Stimulated activated naive CD8-positive, alpha-beta T cell treated with anti-CD3 and anti-CD28 coated beads, Interleukin-15, Interleukin-2, amounts not matched to agents 100 ng/mL and 50 ng/mL, for 24 hours (primary cell): ENCODE measurements around the gene XRCC3.
A peak's percentile ranks its signal among the peaks of the same experiment; 100 is the strongest.
"Not testable (repeated sequence)": the region's sequence is repeated elsewhere in the genome, so short reads cannot be mapped to it uniquely, and the experiment has no call there.

ENCODE experiments used
- H3K27ac Mint-ChIP-seq: one replicate; pipeline ENCODE4 v1.8.0; 2021; ENCODE audit warnings: mild to moderate bottlenecking, mixed read lengths
- H3K27me3 Mint-ChIP-seq: one replicate; pipeline ENCODE4 v1.8.0; 2021; ENCODE audit warnings: mixed read lengths
- H3K36me3 Mint-ChIP-seq: one replicate; pipeline ENCODE4 v1.8.0; 2021; ENCODE audit warnings: low read depth, mixed read lengths
- H3K4me1 Mint-ChIP-seq: one replicate; pipeline ENCODE4 v1.8.0; 2021; ENCODE audit warnings: low read depth, mixed read lengths
- H3K4me3 Mint-ChIP-seq: one replicate; pipeline ENCODE4 v1.8.0; 2021; ENCODE audit warnings: mild to moderate bottlenecking, mixed read lengths
- H3K9me3 Mint-ChIP-seq: one replicate; pipeline ENCODE4 v1.8.0; 2021; ENCODE audit warnings: mixed read lengths

The XRCC3 gene

GRCh38 chr14:103663506-103663905 lies 51.7 kb downstream of the XRCC3 start:
- Mint-ChIP-seq H3K9me3 (no peaks in the 10 kb centered on the region), H3K36me3 (peaks cover 34% of the 10 kb centered on the region), H3K27ac (no peak overlapping the region), H3K4me3 (no peak overlapping the region), H3K27me3 (no peaks in the 10 kb centered on the region), H3K4me1 (peaks cover 3% of the 10 kb centered on the region)

- Mint-ChIP-seq H3K9me3 (no peaks in the 10 kb centered on the region), H3K4me3 (no peak overlapping the region)
Measured at GRCh38 chr14:103662591-103662990, 52.7 kb downstream of the XRCC3 start.

GRCh38 chr14:103662029-103662428 lies 53.2 kb downstream of the XRCC3 start:
- no peaks in the 10 kb centered on the region for H3K9me3 Mint-ChIP-seq
- H3K36me3 Mint-ChIP-seq: peaks cover 40% of the 10 kb centered on the region
- H3K4me1 Mint-ChIP-seq: peaks cover 3% of the 10 kb centered on the region
- no peak overlapping the region for H3K4me3 Mint-ChIP-seq
- no peak overlapping the region for H3K27ac Mint-ChIP-seq
- H3K27me3 Mint-ChIP-seq: no peaks in the 10 kb centered on the region

More at GRCh38 chr14:103662591-103662990, 52.7 kb downstream of the XRCC3 start:
- Mint-ChIP-seq H3K4me1 (peaks cover 3% of the 10 kb centered on the region), H3K27me3 (no peaks in the 10 kb centered on the region), H3K36me3 (peaks cover 36% of the 10 kb centered on the region), H3K27ac (no peak overlapping the region)

GRCh38 chr14:103659631-103660030 lies 55.6 kb downstream of the XRCC3 start:
- H3K27me3 Mint-ChIP-seq: no peaks in the 10 kb centered on the region
- no peak overlapping the region for H3K4me3 Mint-ChIP-seq
- peaks cover 3% of the 10 kb centered on the region for H3K4me1 Mint-ChIP-seq
- H3K36me3 Mint-ChIP-seq: peaks cover 52% of the 10 kb centered on the region
- H3K27ac Mint-ChIP-seq: no peak overlapping the region
- no peaks in the 10 kb centered on the region for H3K9me3 Mint-ChIP-seq

- no peaks in the 10 kb centered on the region for H3K27me3 Mint-ChIP-seq
- H3K4me1 Mint-ChIP-seq: peaks cover 3% of the 10 kb centered on the region
- H3K4me3 Mint-ChIP-seq: no peak overlapping the region
- no peaks in the 10 kb centered on the region for H3K9me3 Mint-ChIP-seq
- H3K27ac Mint-ChIP-seq: no peak overlapping the region
- peaks cover 47% of the 10 kb centered on the region for H3K36me3 Mint-ChIP-seq
Measured at GRCh38 chr14:103657471-103657870, 57.8 kb downstream of the XRCC3 start.

- Mint-ChIP-seq H3K36me3 (peaks cover 41% of the 10 kb centered on the region), H3K4me3 (no peak overlapping the region), H3K27ac (no peak overlapping the region), H3K9me3 (no peaks in the 10 kb centered on the region), H3K4me1 (peaks cover 3% of the 10 kb centered on the region), H3K27me3 (no peaks in the 10 kb centered on the region)
Measured at GRCh38 chr14:103656756-103657133, 58.5 kb downstream of the XRCC3 start.

GRCh38 chr14:103656031-103656755 lies 59.1 kb downstream of the XRCC3 start:
- H3K4me1 Mint-ChIP-seq: peaks cover 2% of the 10 kb centered on the region
- H3K36me3 Mint-ChIP-seq: peaks cover 39% of the 10 kb centered on the region

GRCh38 chr14:103654619-103655018 lies 60.6 kb downstream of the XRCC3 start:
- H3K4me3 Mint-ChIP-seq: no peak overlapping the region
- peak overlapping the region; percentile 39 for H3K27ac Mint-ChIP-seq
- no peaks in the 10 kb centered on the region for H3K9me3 Mint-ChIP-seq
- H3K4me1 Mint-ChIP-seq: peaks cover 4% of the 10 kb centered on the region
- H3K36me3 Mint-ChIP-seq: peaks cover 38% of the 10 kb centered on the region
- H3K27me3 Mint-ChIP-seq: no peaks in the 10 kb centered on the region

More at GRCh38 chr14:103656031-103656755, 59.1 kb downstream of the XRCC3 start:
- Mint-ChIP-seq H3K9me3 (no peaks in the 10 kb centered on the region), H3K27me3 (no peaks in the 10 kb centered on the region), H3K4me3 (no peak overlapping the region), H3K27ac (no peak overlapping the region)

- Mint-ChIP-seq H3K9me3 (no peaks in the 10 kb centered on the region), H3K36me3 (peaks cover 32% of the 10 kb centered on the region)
Measured at GRCh38 chr14:103653805-103654204, 61.4 kb downstream of the XRCC3 start.

GRCh38 chr14:103653336-103653735 lies 61.9 kb downstream of the XRCC3 start:
- not testable (repeated sequence) for H3K4me1 Mint-ChIP-seq, H3K4me3 Mint-ChIP-seq, H3K9me3 Mint-ChIP-seq, H3K27ac Mint-ChIP-seq, H3K27me3 Mint-ChIP-seq
- peaks cover 30% of the 10 kb centered on the region for H3K36me3 Mint-ChIP-seq

More at GRCh38 chr14:103653805-103654204, 61.4 kb downstream of the XRCC3 start:
- H3K4me3 Mint-ChIP-seq: no peak overlapping the region
- H3K27me3 Mint-ChIP-seq: no peaks in the 10 kb centered on the region
- H3K27ac Mint-ChIP-seq: no peak overlapping the region
- peaks cover 4% of the 10 kb centered on the region for H3K4me1 Mint-ChIP-seq

GRCh38 chr14:103652806-103653205 lies 62.4 kb downstream of the XRCC3 start:
- Mint-ChIP-seq H3K27ac (peak overlapping the region; percentile 26), H3K4me1 (peaks cover 4% of the 10 kb centered on the region), H3K4me3 (no peak overlapping the region), H3K9me3 (no peaks in the 10 kb centered on the region), H3K36me3 (peaks cover 26% of the 10 kb centered on the region), H3K27me3 (no peaks in the 10 kb centered on the region)

GRCh38 chr14:103651585-103651984 lies 63.7 kb downstream of the XRCC3 start:
- Mint-ChIP-seq H3K27ac (no peak overlapping the region), H3K36me3 (peaks cover 18% of the 10 kb centered on the region), H3K9me3 (no peaks in the 10 kb centered on the region), H3K4me1 (peaks cover 4% of the 10 kb centered on the region), H3K27me3 (no peaks in the 10 kb centered on the region), H3K4me3 (no peak overlapping the region)

- Mint-ChIP-seq H3K4me3 (no peak overlapping the region), H3K36me3 (peaks cover 10% of the 10 kb centered on the region), H3K9me3 (no peaks in the 10 kb centered on the region), H3K27me3 (no peaks in the 10 kb centered on the region), H3K4me1 (peaks cover 7% of the 10 kb centered on the region), H3K27ac (no peak overlapping the region)
Measured at GRCh38 chr14:103650213-103650612, 65.0 kb downstream of the XRCC3 start.

- H3K27ac Mint-ChIP-seq: no peak overlapping the region
- H3K9me3 Mint-ChIP-seq: no peaks in the 10 kb centered on the region
- peaks cover 8% of the 10 kb centered on the region for H3K4me1 Mint-ChIP-seq
- peaks cover 8% of the 10 kb centered on the region for H3K36me3 Mint-ChIP-seq
- H3K27me3 Mint-ChIP-seq: no peaks in the 10 kb centered on the region
- no peak overlapping the region for H3K4me3 Mint-ChIP-seq
Measured at GRCh38 chr14:103649001-103649400, 66.2 kb downstream of the XRCC3 start.
